GM19351 (cell line): ENCODE data around the gene ENDOV.

ENCODE experiments used
- ATAC-seq: cut with Tn5 transposase; IDR thresholded peaks from one replicate; pipeline ENCODE4 v1.9.1; 2021; ENCODE audit warnings: mild to moderate bottlenecking, moderate library complexity; ENCODE audit not compliant: unreplicated experiment

ENDOV gene

DNA sequence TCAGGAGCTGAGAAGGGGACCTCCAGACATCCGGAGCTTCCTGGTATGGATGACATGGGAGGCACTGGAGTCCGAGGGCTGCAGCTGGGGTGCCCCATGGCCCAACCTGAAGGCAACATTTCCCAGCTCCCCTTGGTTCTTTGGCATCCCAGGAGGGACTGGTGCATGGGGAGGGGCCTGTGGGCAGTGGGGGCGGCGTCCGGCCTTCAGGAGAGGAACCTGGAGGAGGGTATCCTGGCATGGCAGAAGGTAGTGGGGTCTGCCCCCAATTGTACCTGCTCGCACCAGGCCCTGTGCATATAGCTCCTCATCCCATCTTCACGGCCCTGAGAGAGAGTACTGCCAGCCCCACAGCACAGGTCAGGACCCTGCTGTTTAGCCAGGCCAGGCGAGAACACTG lies 49.5 kb downstream of the ENDOV start:
- no peak for ATAC-seq

DNA sequence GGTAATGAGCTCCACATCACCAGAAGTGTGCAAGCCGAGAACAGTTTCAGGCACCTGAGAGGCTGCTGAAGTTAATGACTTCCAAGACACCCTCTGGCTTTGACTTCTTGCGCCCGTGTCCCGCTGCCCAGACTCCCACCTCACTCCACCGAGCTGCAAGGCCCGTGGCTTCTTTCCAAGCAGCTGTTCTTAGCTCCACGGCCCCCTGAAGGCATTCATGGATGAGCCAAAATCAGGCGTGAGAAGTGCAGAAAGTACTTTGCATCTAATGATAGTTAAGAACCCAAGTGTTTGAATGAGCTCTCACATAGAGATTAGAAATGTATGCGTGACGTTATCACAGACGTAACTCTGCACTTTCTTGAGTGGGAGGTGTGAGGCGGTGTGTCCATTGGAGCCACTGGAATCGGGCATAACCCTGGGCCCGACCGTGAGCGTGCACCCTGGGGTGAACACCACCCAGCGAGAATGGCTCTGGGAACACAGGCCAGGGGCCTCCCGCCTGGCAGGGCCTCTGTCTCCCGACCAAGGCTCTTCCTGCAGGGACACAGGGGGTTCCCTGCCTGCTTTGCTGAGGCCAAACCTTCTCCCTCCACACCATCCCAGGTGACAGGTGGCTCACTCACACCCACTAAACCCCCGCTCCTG lies 50.5 kb downstream of the ENDOV start:
- no peak for ATAC-seq

DNA sequence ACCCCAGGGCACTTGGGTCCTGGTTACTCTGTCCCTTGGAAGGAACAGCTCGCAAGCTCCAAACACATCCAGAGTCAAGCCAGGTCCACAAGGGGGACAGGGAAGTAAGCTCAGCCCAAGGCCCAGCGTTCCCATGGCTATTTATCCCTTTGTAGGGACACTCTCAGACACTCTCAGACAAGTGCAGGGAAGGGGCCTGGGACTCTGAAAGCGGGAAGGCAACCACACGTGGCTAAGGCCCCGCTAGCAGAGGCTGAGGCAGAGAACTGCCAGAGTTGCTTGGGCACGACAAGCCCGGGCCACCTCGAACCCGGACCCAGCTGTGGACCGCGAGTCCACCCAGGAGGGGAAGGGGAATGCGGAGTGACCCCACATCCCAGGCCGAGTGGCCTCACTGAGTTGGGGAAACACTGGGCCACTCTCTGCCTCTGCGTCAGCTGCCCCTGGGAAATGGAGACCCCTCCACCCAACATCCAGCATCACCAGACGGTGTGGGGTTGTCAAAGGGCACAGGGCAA lies 51.3 kb downstream of the ENDOV start:
- ATAC-seq, result no peak

DNA sequence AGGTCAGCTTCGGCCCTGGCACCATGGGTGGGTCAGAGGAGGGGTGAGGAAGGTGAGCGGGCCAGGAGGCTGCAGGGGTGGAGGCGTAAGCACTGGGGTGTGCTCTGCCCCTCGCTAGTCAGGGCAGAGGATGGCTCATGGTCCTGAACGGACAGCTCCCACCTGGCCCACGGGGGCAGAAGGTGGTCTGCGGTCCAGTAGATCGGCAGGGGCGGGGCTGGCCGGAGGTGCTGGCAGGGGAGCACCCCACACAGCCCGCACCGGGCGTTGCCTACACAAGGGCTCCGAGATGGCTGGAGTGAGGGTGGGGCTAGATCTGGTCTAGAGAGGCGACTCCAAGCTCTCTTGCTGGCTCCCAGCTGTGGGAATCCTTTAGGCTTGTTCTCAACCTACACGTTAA lies 53.3 kb downstream of the ENDOV start:
- no peak for ATAC-seq

DNA sequence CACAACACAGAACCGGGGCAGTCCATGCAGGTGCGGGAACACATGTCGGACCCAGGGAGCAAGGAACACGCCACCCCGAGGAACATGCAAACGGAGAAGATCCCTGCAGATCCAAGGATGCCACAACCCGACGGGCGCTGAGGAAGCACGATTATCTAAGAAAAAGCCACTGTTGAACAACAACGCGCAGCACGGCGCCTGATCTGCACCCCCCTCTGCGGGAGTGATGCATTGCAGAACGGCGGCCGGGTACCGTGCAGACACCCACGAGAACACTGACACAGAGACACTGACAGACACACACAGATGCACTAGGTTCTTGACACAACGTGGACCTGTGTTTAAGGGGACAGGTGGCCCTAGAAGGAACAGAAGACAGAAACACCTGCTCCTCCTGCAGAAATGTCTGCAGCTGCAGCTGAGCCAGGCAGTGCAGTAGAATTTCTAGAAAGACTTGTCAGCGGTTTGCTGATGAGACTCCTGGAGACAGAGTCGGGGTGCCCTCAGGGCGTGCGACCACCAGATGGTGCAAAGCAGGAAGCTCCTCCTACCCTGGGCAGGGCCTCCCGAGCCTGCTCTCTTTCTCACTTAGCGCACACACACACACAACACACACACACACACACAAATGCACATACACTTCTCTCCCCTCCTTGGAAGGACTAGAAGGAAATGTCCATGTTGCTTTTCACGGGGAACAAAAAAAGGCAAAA lies 54.0 kb downstream of the ENDOV start:
- ATAC-seq, result no peak

DNA sequence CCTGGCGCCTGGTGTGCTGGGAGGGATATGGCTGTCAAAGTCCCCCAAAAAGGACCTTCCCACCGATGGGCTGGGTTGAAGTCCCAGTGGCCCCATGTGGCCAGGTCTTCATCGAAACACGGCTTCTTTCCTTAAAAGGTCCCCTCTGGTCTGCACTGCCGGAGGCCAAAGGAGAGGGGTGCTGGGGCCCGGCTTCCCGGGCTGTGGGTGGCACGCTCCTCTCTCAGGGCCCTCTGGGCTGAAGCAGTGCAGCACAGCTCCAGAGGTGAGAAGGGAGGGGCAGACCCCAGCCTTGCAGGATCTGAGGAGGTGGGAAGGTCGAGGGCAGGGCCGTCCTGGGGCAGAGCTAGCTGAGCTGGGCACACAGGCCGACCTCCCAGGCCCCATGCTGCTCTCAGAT lies 54.7 kb downstream of the ENDOV start:
- ATAC-seq, result no peak

DNA sequence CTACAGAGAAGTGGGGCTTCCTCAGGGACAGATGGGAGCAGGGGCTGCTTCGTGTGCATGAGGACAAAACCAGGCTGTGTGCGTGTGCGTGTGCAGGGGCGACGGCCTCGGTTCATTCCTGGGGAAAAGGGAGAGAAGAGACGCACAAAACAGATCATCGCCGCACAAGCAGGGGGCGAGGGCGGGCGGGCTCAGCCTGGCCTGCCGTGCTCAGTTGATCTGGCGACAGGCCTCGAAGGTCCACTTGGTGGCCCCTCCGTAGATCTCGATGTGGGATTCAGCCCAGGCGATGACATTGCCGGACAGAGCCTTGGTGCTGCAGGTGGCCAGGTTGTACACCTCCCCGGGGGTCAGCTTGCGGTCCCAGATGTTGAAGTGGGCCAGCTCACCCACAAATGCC lies 55.6 kb downstream of the ENDOV start:
- no peak for ATAC-seq

DNA sequence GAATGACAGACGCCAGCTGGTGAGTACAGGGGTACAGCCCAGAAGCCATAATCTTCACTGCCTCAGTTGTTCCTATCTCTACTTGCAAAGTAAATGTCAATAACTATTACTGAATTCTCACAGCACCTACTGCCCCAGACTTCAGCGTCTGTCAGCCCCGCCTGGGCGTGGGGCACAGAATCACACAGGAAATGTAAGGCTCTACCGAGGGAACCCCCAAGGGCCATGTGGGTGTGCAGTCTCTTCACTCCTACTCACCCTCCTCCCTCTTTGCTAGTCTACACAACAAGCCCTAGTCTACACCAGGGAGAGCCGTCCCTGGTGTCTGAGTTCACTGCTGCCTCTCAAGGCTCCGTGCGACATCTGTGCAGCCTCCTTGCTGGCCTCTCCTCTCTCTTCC lies 57.0 kb downstream of the ENDOV start:
- no peak for ATAC-seq

DNA sequence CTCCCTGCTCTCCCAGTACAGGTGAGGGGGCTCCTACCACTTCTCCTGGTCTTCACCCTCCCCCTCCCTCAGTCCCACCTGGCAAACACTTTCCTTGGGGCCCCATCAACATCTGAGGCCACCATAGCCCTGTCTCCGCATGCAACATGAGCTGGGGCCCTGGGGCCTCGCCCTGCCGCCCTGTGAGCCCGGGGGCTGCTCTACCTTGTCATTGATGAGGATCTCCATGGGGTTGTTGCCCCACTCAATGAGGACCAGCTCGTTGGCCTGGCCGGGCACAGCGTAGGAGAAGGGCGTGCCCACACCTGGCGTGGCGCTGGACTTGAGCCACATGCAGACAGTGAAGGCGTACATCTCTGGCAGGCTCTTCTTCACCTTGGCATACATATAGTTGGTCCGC lies 58.0 kb downstream of the ENDOV start:
- ATAC-seq, result no peak

DNA sequence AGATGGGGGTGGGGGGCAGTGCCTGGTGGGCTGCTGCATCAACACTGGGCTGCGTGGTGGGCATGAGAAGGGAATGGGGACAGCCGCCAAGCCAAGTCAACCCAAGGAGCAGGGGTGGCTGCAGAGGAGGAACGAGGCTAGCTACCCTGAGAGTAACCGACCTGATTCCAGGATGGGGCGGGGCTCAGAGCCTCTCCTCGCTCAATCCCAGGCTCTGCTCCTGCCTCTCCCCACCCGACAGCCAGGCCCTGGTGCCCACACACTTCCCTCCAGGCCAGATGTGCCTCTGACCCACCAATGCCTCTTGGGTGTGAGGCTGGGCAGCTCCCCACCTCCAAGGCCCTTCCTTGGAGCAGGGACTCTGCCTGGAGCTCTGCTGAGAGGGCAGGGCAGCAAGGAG lies 58.7 kb downstream of the ENDOV start:
- no peak for ATAC-seq

DNA sequence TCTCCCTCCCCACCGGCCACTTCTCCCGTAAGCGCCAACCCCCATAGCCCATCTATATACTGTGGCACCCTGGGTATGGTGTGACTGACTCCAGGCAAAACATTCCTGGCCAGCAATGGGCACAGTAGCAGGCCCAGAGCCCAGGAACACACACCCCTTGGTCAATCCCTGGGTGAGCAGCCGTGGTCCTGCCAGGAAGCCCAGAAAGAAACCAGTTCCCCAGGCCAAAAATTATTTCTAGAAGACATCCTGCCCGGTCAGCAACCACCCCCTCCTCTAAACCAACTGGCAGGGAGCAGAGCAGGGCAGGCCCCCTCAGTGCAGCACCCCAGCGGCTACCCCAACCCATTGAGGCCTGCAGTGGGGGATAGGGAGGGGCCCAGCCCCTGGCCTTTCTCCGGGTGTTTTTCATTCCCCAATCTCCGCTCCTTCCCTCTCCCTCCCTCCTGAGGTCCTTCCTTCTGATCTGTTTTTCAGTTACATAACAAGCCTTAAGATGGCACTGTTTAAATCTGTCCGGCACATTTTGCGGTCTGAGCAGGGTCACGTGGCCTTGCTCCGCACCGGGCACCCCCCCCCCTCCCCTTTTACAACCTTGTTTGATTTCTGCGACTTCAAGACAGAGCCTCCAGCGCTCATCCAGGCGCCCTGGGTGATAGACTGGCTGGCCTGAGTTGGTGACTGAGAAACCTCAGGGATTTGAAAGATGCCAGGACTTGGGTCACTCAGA lies 59.4 kb downstream of the ENDOV start:
- ATAC-seq, result no peak

DNA sequence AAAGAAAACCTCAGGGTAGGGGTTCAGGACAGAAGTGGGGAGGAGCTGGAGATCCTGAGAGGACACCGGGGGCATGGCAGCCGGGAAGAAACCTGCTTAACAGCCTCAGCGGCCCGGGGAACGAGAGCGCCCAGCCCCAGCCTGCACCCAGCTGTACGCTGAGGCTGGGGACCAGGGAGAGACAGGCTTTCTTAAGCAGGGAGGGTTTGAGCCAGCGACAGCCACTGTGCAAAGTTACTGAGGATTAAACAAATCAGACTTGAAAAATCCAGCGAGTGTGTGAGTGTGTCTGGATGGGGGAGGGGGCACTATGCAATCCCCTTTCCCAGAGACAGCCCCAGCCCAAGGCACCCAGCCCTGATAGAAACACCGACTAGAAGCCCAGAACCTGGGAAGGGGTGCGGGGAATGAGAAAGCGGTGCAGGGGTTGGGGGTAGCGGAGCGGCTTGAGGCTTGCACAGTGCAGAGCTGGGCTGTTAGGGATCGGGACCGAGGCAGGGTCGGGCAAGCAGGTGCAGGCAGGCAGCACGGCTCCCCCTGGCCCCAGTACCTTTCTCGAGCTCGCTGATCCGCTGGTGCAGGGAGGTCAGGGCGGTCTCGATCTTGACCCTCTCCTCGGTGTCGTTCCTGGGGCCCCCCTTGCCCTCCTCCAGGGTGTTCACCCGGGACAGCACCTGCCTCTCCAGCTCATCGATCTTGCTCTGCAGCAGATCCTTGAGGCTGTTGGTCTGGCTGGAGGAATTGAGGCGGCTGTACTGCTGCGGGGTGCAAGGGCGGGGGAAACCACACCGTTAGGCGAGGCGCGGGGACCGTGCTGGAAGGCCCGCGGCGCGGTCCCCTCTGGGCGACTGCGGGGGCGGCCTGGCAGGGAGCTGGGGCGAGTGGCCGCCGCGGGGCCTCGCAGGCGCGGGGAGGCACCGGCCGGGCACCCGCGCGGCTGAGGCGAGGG lies 60.3 kb downstream of the ENDOV start:
- no peak for ATAC-seq

DNA sequence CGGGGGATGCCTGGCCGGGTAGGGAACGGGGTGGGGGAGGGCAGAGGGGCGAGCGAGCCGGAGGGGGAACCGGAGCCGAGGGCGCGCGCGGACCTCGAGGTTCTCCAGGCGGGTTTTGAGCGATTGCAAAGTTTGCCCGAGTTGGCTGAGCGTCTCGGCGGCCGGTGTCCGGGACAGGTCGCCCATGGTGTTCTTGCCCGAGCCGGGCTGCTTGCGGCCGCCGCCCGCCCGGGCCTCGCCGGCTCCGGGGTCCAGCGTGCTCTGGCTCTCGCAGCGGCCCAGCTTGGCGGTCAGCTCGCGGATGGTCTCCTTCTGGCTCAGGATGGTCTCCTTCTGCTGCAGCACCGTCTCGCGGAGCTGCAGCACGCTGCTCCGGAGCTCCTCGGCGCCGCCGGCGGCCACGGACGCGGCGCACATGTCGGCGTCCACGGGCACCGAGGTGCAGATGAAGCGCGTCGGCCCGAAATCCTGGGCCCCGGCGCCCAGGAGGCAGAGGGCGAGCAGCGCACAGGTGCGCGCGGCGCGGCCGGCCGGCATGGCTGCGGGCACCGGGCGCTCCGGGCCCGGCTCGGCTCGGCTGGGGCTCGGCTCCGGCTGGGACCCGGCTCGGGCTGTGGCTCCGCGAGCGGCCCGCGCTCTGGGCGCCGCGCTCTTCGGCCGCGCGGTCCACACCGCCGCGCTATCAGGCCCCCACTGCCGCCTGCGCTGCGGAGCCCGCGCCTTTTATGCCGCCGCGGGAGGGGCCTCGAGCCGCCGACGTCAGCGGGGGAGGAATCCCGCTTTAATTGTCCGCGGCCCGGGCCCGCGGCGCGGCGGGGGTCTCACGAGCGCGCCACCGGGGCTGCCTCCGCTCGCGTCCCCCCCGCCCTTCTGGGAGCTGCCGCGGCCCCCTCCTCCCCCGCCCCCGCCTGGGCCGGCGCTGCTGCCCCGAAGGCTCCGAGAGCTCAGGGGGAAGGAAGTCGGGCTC lies 61.2 kb downstream of the ENDOV start, which contains the start of gene NPTX1:
NPTX1 (minus strand) TSS at position 698 of the 967 bp plus-strand sequence; CDS start at position 537, 161 bp downstream.
- no peak for ATAC-seq

DNA sequence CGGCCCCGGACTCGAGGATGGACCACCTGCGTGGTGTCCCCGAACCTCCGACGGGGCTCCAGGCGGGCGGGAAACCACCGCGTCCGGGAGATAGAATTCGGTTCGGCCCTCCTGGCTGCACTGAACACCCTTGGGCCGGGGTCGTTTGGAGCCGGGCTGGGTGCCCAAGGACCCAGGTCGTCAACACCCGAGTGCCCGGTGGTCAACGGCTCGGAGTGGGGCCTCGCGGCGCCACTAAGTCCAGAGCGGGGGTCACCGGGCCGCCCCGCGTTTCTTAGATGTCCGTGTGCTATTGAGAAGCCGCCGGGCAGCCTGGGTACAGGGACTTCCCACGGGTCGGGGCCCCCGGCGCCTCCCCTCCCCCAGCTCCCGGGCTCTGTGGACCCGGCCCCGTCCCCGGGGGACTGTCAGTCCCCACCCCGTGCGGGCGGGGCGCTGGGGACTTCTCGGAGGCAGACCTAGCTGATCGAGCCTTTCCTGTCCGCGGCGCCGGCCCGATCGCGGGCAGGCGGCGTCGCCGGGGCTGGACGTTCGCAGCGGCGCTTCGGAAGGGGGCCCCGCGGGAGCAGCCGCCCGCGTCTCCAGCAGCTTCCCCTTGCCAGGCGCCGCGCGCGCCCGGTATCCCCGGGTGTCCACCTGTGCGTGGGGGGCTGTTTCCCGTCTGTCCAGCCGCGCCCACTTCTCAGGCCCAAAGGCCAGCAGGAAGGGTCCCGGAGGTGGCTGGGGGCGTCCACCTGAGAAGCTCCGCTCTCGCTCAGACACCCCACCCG lies 62.1 kb downstream of the ENDOV start:
- ATAC-seq, result no peak

DNA sequence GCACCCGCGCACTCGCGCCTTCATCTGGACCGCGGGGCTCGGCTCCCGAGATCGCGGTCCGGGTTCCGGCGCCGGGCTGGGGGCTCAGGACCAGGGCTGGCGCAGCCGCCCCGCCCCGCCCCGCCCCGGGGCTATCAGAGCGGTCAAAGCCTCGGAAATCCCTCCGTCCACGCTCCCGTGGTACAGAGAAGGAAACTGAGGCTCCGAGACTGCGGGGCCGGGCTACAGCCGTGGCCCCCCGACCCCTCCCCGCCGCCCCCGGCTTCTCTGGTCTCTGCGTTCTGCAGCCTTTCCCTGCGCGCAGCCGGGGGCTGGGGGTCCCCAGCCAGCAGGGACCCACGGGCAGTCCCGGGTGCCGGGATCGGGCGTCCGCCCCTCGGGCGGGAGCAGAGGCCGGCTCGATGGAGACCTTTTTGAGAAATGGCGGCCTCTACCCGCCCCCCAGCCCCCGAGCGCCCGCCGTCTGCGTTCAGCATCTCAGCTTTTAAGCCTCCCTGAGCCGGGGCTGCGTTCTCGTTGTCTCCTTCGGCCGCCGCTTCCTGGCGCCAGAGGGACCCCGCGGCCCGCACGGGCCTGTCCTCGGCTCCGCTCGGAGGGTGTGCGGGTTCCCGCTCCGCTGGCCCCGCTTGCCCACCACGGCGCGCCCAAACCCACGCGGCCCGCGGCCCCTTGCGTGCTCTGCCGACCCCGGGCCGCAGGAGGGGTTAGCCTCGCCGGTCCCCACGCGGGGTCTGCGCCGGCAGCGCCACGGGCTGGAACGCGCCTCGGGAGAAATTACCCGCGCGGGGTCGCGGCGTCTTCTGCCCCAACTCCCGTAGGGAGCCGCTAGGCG lies 62.9 kb downstream of the ENDOV start:
- ATAC-seq, result no peak

DNA sequence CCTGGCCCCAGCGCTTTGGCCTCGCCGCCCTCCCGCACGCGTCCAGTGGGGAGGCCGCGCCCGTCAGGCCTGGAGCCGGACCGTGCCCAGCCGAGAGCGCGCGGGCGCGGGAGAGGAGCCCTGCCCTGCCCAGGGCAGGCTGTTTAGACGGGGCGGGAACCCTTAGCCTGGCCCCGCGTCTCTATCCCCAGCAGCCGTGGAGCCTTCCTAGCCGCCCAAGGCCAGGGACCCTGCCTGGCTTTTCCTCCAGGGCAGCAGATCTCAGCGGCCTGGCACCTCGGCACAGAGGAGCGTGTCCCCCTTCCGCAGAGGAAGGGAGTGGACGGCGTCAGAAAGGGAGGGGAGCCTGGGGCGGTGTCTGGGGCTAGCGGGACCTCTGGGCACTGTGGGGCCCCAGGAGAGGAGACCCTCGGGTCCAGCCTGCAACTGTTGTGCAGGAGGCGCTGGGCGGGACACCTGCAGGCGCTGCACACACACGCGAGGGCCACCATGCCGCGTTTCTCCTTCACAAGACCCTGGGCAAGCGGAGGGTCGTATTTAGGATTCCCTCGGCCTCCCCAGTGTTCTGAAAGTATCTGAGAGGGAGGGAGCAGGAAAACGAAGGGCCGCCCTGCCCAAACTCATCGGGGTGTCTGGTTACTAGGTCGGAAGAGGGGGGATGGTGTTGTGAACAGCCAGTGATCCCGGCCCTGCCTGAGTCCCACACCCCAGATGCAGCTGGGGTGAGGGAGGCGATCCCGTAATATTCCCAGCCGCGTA lies 63.7 kb downstream of the ENDOV start:
- ATAC-seq, result no peak

DNA sequence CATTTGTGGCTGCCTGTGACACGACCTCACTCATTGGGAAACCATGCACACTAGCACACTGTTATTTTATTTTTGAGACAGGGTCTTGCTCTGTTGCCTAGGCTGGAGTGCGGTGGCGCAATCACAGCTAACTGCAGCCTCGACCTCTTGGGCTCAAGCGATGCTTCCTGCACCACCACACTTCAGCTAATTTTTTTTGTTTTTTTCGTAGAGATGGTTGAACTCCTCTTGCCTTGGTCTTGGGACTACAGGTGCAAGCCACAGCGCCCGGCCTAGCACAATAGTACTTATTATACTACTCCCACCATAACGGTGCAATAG lies 64.2 kb downstream of the ENDOV start:
- ATAC-seq, result no peak
